HG03196 (cell line): Measurements from ENCODE around the gene STON2.

Experiments used
- ATAC-seq: cut with Tn5 transposase; IDR thresholded peaks from one replicate; pipeline ENCODE4 v1.9.1; 2021; ENCODE audit not compliant: unreplicated experiment

The STON2 gene

DNA sequence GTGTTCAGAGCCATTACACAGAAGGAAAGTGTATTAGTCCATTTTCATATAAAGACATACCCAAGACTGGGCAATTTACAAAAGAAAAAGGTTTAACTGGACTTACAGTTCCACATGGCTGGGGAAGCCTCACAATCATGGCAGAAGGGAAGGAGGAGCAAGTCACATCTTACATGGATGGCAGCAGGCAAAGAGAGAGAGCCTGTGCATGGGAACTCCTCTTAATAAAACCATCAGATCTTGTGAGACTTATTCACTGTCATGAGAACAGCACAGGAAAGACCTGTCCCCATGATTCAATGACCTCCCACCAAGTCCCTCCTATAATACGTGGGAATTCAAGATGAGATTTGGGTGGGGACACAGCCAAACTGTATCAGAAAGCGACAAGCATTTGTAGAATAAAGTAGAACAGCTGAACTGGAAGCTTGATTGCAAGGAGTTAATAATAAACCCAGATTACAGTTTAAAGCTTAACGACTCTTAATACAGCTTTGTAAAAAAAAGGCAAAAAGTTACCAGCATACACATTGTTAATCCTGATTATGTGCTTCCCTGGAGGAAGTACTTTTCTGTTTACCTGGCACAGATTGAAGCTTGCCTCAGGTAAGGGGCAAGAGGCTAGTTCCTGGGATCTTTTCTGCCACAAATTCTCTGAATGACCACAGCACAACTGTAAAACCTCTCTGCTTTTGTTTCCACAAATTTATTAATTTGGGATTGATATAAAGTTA, 18.1 kb upstream of the STON2 start:
- no peak for ATAC-seq

DNA sequence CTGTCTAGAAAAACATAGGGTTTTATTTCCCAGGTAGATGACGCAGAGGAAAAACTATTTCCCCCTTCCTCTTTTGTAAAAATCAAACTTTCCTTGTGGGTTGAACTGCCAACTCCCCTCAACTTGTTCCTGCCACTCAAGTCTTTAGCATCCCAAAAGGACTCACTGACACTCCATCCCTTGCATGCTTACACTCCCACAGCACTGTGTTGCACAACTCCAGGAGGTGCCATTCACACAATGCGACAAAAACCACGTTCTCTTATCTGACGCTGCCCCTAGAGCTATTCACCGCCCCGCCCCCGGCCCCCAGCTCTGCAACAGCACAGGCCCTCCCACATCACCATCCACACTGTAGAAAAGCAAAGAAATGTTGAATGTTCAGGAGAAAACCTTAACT, 16.9 kb upstream of the STON2 start:
- ATAC-seq = no peak

DNA sequence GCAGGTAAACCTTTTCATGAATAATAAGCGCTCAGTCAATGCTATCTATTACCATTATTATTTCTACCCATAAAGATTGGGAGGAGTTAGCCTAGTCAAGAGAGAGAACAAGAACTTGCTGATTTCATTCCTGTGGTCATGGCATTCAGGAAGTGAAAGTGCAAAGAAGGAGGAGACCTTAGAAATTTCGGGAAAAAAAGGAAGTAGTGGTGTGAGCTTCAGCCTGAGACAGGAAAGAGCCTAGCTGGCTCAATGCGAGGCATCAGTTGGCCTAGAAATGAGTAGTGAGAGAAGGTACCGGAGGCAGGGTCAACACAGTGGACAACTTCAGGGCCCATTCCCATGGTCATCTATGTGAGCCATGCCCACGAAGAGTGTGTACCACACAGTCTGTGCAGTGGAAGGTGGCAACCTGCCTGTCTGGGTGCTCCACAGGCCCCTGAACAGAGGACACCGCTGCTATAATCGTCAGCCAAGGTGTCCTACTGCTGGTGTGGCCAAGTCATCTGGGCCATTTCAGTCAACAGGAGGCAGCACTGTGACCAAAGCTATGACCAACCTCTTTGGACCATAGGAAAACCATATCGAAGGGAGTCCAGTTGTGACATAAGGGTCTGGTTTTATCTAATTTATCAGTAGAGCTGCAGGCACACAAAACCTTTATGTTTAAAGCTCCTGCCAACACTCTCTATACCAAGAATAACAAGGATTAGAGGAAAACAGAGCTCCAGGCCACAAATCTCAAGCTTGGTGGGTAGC, 16.2 kb upstream of the STON2 start:
- no peak for ATAC-seq

DNA sequence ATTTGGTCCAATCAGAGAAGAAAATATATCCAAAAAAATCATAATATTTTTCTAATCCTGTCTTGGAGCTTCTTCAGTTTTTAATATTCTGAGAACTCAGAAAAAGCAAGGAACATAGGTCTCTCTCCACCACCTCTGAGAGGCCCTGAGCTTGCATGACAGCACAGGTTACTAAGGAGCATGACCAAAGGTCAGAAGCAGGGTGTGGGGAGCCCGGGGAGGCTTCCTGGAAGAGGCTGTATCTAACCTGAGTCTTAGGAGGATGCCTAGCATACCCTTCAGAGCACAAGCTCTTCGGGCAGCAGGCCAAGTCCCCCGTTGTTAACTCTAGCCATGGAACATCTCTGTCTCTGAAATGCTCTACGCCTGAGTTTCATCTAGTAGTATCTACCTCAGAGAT, 15.7 kb upstream of the STON2 start:
- ATAC-seq = no peak

DNA sequence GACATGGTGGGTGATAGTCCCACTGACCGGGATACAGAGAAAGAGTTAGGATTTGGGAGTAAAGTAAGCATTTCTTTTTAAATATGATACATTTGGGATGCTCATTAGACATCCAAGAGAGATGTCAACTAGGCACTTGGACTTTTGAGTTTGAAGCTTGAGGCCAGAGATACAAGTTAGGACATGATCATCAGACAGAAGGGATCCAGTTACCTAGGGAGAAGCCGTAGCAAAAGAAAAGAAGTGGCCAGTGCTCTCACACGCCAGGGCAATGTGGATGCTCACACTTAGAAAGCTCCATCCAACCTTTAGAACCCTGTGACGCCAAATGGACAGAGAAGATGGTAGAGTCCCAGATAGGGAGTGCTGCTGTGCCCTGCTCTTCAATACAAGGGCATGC, 14.0 kb upstream of the STON2 start:
- ATAC-seq = no peak

DNA sequence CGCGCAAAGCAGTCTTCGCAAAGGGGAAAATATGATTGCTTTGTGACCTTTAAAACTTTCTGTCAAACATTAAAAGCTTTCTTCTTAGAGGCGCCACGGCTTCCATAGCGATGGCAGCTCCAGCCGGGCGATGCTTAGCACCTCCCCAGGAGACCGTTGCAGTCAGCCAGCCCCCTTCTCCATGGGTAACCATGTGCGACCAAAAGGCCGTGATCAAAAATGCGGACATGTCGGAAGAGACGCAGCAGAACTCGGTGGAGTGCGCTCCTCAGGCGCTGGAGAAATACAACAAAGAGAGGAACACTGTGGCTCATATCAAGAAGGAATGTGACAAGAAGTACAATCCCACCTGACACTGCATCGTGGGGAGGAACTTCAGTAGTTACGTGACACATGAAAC, 12.7 kb upstream of the STON2 start:
- ATAC-seq = no peak

DNA sequence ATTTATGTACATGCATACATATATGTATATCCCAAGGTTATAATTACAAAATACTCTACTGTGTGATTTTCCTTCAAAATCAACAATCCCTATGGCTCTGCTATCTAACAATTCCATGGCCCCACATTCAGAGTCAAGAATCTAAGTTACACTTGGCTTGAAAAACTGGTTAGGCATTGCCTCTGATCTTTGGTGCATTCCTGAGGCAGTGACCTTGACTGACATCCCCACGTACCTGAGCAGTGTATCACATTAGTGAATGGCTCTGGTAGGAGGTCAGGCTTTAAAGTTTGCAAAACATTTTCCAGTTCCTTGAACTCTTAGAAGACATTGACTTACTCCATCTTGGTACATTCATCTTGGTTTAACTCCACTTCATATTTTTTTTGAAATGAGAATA, 8.5 kb upstream of the STON2 start:
- no peak for ATAC-seq

DNA sequence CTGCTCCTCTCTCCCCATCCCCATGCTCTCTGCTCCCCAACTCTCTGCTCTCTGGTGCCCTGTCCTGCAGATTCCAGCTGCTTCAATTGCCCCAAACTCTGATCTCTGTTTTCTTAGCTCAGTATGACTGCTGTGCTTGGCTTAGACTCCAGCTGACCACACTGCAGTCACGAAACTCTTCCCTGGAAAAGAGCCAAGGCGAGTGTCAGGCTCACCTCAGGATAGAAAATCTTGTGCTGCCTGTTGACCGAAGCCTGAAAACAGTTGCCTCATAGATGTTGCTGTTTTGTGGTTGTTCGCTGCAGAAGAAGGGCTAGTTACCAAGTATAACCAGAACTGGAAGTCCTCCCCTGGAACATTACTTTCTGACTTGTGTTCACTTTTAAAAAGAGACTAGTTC, 6.7 kb upstream of the STON2 start:
- no peak for ATAC-seq

DNA sequence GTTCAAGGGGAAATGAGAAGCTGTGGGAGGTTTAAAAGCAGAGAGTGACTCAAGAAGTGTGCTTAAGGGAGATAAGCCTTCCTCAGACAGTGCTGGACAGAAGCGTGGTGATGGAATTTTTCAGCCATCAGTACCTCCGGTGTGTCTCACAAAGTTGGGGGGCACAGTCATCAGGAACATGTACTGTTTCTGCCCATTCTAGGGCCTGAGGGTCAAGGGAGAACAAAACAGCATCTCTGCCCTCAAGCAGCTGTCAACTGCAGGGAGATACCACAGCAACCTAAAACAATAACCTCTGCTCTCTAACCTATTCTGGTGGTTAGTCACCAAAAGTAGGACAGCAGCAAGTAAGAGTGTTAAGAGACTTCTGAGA, 2.0 kb upstream of the STON2 start:
- ATAC-seq = no peak

DNA sequence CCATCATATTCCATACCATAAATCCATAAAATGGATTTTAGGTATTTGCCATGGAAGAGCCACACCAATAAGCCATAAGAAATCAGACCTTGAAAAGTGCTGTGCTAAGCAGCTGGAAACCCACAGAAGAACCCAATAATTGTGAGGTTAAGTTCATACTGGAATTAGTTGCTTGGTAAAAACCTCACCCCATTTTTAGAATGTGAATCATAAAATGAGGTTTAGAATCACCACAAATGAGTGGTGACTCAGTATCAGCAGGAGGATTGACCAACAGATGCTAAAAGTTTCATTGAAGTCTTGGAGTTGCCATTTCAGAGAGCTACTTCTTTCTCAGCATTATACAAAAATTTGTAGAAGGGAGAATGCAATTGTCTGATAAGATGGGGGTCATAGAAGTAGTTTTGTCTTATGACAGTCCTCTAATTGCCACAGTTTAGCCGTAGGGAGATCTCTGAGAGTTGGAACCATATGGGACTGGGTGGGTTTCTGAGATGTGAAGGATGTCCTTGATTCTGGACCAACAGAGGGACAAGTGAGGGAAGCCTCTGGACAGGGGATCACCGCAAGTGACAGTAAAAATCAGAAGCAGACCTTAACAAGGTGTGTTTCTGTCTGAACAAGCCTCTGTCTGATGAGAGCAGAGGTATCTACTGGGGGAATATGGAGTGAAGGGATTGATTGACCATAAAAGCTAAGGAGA, 1.4 kb upstream of the STON2 start:
- ATAC-seq = no peak

DNA sequence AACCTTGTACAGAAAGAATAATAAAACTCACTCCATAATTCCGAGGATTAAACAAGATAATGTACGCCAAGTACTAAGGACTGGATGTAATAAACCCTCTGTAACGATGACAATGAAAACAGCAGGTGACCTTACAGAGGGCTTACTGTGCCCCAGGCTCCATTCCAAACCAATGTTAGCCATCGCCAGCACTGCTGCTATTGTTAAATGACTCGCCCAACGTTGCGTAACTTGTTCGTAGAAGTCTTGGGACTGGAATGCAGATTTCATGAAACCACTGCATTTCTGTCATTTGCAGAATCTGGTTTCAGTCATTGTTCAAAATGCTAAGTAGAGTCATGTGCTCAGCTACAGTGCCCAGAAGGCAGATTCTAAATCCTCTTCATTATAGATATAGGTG, 728 bp upstream of the STON2 start:
- ATAC-seq = no peak

DNA sequence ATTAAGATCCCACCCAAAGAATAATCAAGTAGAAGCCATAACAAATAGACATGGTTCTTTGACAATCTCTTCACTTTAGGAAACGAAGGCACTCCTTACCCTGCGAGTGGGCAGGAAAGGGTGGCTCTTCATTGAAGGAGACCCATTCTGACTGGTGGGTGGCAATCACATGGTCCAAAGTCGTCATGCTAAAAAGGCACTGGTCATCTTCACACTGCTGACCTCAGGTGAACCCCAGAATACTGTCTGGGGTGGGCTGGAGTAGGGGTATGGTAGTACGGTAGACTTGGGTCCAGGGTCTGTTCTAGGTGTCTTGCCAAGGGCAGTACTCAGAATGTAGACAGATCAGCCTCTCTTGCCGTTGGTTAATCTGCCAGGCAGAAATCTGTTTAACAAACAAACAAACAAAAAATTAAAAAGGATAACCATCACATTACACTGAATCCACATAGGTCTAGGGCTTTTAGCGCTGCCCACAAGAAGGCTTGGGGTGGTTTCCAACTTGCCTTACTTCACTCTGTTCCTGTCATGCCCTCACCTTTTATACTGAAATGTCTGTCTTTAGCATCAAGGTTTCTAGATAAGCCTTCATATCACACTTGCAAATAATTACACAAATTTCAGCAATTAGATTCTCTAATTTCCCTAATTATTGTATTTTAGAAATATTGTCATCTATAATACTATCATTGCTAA, 1.8 kb downstream of the STON2 start:
- ATAC-seq = no peak

DNA sequence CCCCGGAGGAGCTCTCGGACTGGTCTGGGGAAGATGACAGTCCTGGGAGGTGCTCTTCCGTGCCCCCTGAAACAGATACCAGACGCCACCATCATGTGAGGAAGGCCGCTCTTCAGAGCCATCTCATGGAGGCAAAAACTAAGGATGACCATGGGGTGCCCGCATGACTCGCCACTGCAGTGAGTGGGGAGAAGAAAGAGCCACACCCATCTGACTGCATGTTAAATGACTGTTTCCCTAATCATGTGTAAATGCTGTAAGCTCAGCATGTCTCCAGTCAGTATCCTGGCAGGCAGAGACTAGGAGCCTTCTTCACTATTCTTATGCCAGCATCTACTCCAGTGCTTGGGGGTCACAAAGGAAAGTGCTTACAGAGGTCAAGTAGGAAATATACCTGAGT, 4.0 kb downstream of the STON2 start:
- ATAC-seq = no peak

DNA sequence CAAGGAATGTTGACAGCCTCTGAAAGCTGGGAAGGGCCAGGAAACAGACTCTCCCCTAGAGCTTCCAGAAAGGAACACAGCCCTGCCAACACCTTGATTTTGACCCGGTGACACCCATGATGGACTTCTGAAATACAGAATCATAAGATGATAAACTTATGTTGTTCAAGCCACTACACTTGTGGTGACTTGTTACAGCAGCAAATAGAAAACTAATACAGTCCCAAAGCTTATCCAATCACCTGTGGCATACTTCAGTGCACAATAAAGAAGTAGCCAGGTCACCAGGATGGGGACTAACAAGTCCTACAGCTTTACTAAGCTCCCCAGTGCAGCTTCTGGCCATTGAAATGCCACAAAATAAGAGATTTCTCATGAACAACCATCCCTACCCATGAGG, 5.4 kb downstream of the STON2 start:
- ATAC-seq = no peak

DNA sequence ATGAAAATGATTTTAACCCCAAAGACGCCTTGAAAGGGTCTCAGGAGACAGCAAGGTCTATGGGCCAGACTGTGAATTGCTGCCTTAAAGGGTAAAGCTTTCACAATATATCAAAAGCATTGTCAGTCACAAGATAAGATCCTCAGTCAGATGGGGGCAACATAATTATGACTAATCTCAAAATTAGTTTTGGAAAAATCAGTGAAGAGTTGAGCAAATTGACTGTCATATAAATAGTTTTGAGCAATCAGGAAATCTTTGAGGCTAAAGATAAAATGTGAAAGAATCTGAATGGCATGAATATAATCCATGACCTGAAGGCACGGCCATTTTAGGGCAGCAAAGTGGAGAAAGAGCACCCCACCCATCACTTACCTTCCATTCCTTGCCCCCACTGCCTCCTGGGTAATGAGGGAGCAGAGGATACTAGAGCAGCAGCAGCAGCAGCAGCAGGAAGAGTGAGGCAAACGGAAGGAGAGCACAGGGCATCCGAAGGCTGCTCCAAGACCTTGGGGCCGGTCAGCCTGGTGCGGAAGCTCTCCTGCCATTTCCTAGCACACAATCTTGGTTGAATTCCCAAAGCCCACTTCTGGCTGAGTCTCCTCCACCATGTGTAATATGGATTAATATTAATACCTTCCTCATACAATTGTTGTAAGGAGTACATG, 7.0 kb downstream of the STON2 start:
- ATAC-seq = no peak

DNA sequence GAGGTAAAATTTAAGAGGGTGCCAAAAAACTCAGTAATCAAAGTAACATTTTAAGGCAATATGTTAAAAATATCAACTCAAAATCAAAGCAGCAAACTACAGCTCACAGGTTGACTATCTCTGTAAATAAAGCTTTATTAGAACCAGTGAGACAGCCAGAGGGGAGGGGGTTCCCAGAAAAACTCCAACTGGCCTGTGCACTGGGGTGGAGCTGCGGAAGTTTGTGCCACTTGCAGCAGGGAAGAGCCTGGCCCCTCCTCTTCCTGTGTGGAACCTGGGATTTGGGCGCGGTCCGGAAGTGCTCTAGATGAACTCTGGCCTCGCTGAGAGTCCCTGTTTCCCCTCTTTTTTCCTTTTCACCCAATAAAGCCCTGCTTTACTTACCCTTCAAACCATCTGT, 8.1 kb downstream of the STON2 start:
- ATAC-seq = no peak

DNA sequence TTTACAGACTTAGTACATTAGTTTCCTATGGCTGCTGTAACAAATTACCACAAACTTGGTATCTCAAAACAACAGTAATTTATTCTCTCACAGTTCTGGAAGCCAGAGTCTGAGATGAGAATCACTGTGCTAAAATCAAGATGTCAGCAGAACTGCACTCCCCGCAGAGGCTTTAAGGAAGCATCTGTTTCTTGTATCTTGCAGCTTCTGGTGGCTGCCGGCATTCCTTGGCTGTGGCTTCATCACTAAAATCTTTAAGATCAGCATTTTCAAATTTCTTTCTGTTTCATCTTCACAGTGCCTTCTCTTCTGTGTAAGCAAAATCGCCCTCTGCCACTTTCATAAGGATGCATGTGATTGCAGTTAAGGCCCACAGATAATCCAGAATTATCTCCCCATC, 9.4 kb downstream of the STON2 start:
- ATAC-seq = no peak

DNA sequence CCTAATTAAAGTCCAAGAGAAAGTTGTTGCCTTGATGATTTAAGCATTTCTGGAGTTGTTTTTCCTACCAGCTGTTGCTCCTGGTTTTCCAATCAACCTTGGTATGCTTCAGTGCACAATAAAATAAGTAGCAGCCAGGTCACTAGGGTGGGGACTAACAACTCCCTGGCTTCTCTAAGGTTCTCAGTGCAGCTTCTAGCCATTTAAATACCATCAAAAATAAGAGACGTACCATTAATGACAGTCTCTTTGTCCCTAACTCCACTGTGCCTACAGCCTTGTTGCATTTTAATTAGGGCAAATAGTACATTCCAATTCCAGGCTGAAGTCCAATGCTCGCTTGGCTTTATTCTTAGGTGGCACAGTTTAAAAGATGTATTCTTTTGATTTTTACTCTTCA, 11.8 kb downstream of the STON2 start:
- ATAC-seq = no peak

DNA sequence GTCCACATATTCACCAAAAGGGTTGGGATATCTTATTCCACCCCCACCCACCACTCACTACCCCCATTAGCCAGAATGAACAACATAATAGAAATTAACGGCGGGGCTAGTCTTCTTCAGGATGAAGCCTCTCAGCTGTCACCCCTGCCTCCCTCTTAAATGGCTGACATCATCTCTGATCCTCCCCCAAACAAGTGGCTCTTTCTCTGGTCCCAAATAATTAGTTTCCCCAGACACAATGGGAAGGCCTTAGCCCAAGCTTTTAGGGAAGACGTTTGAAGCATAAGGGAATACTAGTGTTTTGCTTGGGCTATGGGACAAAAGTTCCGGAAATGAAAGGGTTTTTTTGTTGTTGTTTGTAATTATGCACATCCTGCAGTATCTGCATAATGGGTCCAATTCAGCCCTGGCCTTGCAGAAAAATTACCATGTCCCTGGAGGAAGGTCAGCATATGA, 13.8 kb downstream of the STON2 start:
- no peak for ATAC-seq

DNA sequence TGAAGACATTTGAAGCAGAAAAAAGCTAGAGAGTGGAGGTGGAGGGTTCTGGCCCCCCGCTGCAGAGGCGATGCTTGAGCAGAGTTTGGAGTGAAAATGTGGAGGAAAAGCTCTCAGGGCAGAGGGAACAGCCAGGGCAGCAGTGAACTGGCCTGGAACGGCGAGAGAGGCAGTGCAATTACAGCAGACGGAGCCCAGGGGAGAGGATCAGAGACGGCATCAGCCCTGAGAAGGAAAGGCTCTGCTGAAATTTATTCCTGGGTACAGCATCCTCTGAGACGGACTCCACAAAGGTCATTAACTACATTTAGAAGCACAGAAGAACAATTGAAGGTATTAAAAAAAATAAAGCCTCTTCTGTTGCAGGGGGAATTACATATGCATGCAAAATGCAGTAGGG, 14.2 kb downstream of the STON2 start:
- no peak for ATAC-seq

DNA sequence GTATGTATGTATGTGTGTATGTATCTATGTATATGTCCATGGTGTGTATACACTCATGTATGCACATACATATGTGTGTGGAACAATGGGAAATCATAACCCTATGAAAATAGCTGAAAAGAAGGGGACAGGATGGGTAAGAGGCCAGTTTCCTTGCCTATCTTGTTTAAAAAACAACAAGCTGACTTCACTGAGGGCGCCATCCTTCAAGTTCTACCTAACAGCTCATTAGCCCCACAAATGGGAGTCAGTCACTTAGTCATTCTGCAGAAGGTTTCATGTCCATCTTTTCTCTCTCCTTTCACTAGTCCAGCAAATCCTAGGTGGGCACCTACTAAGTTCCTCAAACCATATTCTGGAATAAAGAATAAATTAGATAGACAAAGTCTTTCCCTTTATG, 14.7 kb downstream of the STON2 start:
- no peak for ATAC-seq
